Colon (tissue), 2 donors: ENCODE data around the gene MUC7.
"Not testable (repeated sequence)": the region's sequence is repeated elsewhere in the genome, so short reads cannot be mapped to it uniquely, and the experiment has no call there.

ENCODE experiments used
- FAIRE-seq: peaks from 2 replicates; lab custom pipeline; 2012; peaks lifted over from hg19 to GRCh38; lab: Jason Lieb, UNC
- donor health status: control.
- donor health status: control.

Gene MUC7

GRCh38 chr4:70471897-70472296, at the start of gene MUC7:
Gene MUC7 (plus strand): TSS chr4:70472197. CDS start chr4:70474022, 1,825 bp downstream.
- no peak for FAIRE-seq

GRCh38 chr4:70425306-70425705, 46.7 kb upstream of the MUC7 start:
- no peak for FAIRE-seq

GRCh38 chr4:70426789-70427188, 45.2 kb upstream of the MUC7 start:
- FAIRE-seq, result no peak

GRCh38 chr4:70437197-70437596, 34.8 kb upstream of the MUC7 start:
- no peak for FAIRE-seq

- FAIRE-seq, result no peak
These were observed 29.5 kb upstream of the MUC7 start for GRCh38 chr4:70442474-70442873.

GRCh38 chr4:70443329-70443728, 28.7 kb upstream of the MUC7 start:
- no peak for FAIRE-seq

GRCh38 chr4:70449220-70449619, 22.8 kb upstream of the MUC7 start:
- no peak for FAIRE-seq

GRCh38 chr4:70452946-70453345, 19.1 kb upstream of the MUC7 start:
- FAIRE-seq, result no peak

GRCh38 chr4:70463335-70463734, 8.7 kb upstream of the MUC7 start:
- FAIRE-seq, result no peak

- no peak for FAIRE-seq
These were observed 1.7 kb downstream of the MUC7 start for GRCh38 chr4:70473679-70474078.

- FAIRE-seq, result no peak
These were observed 16.8 kb downstream of the MUC7 start for GRCh38 chr4:70488748-70489147.

GRCh38 chr4:70496231-70496630, 24.2 kb downstream of the MUC7 start:
- FAIRE-seq, result no peak

- not testable (repeated sequence) for FAIRE-seq
These were observed 29.8 kb downstream of the MUC7 start for GRCh38 chr4:70501838-70502237.

GRCh38 chr4:70504733-70505132, 32.7 kb downstream of the MUC7 start:
- no peak for FAIRE-seq

GRCh38 chr4:70505151-70505748, 33.3 kb downstream of the MUC7 start:
- FAIRE-seq, result no peak

GRCh38 chr4:70508801-70509200, 36.8 kb downstream of the MUC7 start:
- no peak for FAIRE-seq

- no peak for FAIRE-seq
These were observed 39.4 kb downstream of the MUC7 start for GRCh38 chr4:70511365-70511764.

GRCh38 chr4:70515367-70516250, 43.6 kb downstream of the MUC7 start:
- FAIRE-seq, result no peak

GRCh38 chr4:70518269-70518668, 46.3 kb downstream of the MUC7 start, which contains the start of gene AMTN:
Gene AMTN (plus strand): TSS chr4:70518569. CDS start chr4:70518778, 209 bp downstream.
- no peak for FAIRE-seq

- FAIRE-seq, result no peak
These were observed 46.7 kb downstream of the MUC7 start for GRCh38 chr4:70518716-70519115.

GRCh38 chr4:70522626-70523025, 50.6 kb downstream of the MUC7 start:
- no peak for FAIRE-seq

- FAIRE-seq, result no peak
These were observed 59.0 kb downstream of the MUC7 start for GRCh38 chr4:70530997-70531396.

- no peak for FAIRE-seq
These were observed 60.0 kb downstream of the MUC7 start for GRCh38 chr4:70531981-70532380.
